GM13977 (cell line): ENCODE measurements around the gene HS3ST4.

Source experiments
- DNase-seq: peaks from one replicate; pipeline ENCODE4 v3.0.0; 2012; ENCODE audit warnings: low spot score
- in situ Hi-C: fragments of 300-500 bp; cut with MboI; formaldehyde crosslinking; loops from one replicate; pipeline ENCODE4 v1.12.0; 2022; ENCODE audit warnings: low sequenced_read_pairs, low pct_unique_long_range_greater_than_20kb, mixed read lengths, inconsistent platforms; ENCODE audit not compliant: unreplicated experiment
- TF ChIP-seq, protein P1 (sequence below): IDR thresholded peaks from 2 replicates; pipeline ENCODE4 v1.5.1; 2012; ENCODE audit warnings: mild to moderate bottlenecking, control low read depth; ENCODE audit not compliant: insufficient read depth; ENCODE audit errors: extremely low read depth, missing control alignments

Gene HS3ST4

DNA sequence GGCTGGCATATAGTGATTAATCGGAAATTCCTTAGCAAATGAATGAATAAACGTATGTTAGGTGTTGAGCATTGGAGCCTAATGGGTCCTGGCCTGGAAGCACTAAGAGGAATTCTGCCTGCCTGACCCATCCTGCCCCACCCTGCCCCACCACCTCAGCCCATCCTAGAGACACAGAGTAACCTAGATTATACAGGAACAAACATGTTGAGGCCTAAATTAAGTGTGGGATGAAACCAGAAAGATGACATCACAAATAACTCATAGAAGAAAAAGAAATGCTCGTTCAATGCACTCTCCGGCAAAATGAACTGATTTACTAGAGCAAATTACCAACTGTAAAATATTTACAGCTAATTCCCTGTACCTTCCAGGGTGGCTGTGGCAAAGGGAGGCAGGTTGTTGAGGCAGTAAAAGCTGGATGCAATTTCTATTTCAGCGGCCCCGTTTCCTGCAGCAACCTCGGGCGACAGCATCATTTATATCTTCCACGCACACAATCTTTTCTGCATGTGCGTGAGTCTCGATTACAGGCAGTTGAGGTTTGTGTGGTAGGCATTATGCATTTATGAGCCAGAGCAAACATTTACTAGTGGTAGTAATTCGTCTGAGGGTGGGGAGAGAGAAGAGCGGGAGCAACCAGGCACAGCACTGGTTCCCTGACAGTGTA lies 417.2 kb downstream of the HS3ST4 start:
- DNase-seq, result no peak
- in situ Hi-C loops, result no loop called here
- TF ChIP-seq, protein P1, sequence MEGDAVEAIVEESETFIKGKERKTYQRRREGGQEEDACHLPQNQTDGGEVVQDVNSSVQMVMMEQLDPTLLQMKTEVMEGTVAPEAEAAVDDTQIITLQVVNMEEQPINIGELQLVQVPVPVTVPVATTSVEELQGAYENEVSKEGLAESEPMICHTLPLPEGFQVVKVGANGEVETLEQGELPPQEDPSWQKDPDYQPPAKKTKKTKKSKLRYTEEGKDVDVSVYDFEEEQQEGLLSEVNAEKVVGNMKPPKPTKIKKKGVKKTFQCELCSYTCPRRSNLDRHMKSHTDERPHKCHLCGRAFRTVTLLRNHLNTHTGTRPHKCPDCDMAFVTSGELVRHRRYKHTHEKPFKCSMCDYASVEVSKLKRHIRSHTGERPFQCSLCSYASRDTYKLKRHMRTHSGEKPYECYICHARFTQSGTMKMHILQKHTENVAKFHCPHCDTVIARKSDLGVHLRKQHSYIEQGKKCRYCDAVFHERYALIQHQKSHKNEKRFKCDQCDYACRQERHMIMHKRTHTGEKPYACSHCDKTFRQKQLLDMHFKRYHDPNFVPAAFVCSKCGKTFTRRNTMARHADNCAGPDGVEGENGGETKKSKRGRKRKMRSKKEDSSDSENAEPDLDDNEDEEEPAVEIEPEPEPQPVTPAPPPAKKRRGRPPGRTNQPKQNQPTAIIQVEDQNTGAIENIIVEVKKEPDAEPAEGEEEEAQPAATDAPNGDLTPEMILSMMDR, result no peak

DNA sequence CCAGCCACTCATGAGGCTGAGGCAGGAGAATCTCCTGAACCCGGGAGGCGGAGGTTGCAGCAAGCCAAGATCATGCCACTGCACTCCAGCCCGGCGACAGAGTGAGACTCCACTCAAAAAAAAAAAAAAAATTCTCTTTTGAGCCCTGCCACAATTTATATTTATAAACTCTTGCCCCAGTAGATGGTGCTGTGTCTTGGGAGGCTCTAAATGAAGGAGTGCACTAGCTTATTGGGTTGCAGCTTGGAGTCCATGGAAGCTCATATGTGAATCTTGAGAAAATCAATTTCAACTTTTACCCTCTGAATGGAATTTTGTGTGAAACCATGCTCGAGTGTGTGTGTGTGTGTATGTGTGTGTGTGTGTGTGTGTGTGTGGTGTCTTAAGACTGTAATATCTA lies 420.1 kb downstream of the HS3ST4 start:
- DNase-seq, result no peak
- TF ChIP-seq, protein P1, result no peak

DNA sequence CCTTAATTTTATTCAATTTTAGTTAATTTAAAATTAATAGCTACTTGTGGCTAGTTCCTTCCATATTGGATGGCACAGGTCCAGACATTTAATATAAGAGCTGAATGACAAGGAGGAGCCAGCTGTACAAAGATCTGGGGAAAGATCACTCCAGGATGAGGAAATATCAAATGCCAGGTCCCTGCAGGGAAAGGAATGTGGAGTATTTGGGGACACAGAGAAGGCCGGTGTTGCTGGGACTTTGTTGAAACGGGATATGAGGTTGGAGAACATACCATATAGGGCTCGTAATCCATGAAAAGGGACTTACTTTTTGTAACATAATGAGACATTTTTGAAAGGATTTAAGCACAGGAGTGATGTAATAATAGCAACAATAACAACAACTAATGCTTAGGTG lies 426.8 kb downstream of the HS3ST4 start:
- TF ChIP-seq, protein P1, result no peak
- in situ Hi-C loops, result no loop called here
- no peak for DNase-seq

More for the DNA sequence above, 420.1 kb downstream of the HS3ST4 start:
- in situ Hi-C loops, result no loop called here

DNA sequence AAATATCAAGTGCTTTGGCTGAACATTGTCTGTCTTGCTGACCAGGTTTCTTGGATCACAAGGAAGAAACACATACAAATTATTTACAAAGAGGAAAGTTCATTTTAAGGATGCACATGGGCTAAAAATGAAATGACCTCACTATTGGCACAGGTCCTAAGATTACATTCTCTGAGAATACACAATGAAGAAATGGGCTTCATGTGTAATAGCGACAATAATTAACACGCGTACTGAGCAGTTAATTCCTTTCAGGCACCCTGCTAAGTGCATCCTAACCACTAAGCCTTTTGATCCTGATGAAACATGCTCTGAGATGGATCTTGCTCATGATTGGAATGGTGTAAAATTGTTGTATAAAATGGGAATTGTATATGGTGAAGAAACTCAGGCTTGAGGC lies 429.0 kb downstream of the HS3ST4 start:
- no peak for DNase-seq
- in situ Hi-C loops, result no loop called here
- TF ChIP-seq, protein P1, result no peak

DNA sequence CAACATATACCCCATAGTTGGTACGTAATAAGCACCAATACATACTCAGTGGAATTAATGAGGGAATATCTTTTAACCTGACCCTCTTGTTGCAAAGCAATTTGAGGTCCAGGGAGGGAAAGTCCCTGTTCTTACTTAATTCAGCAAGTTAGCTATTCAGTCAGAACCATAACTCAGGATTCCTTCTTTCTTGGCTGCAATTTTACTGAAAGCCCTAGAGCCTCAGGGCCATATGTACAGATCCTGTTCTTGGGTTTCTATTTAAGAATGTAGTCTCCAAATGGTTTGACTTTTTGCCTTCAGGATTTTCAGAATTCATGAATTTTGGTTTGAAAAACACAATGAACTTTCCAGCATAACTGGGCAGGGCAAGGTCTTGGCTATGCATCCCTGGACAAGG lies 436.5 kb downstream of the HS3ST4 start:
- in situ Hi-C loops, result no loop called here
- TF ChIP-seq, protein P1, result no peak
- no peak for DNase-seq

DNA sequence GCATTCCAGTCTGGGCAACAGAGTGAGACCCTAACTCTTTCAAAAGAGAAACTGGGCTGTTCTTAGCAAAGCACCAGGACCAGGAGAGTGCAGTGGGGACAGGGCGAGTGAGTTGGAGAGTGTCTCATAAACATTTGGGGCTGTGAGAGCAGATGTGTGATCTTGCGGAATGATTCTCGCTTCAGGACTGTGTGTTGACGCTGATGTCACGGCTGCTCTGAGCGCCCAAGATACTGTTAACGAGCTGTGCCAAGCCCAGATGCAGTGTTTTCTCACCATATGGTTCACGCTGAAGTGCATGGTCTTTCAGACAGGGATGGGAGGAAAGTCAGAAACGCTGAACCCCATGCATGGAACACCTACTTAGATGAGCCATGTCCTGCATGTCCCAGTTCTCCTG lies 438.2 kb downstream of the HS3ST4 start:
- no peak for DNase-seq
- in situ Hi-C loops, result no loop called here
- TF ChIP-seq, protein P1, result no peak
